IMR-90 (cell line): Measurements from ENCODE around the gene SUV39H2. TPM values are rescaled to one million over a fixed set of nuclear protein-coding genes. Genes with fewer than 3 reads are reported as not detected.
A peak's percentile ranks its signal among the peaks of the same experiment; 100 is the strongest.

Experiments used
- ATAC-seq: fragments of 200-7000 bp; cut with Tn5 transposase; 2 replicates; pipeline ENCODE4 v1.9.1; 2020; ENCODE audit warnings: low read depth, mild to moderate bottlenecking, moderate library complexity
- BruUV-seq: library from RNA; stranded (reverse); fragments of 400-500 nt; replicated peaks from 2 replicates; lab custom pipeline; 2021; lab: Mats Ljungman, UMichigan
- CTCF ChIA-PET: fragments of 300-600 bp; formaldehyde crosslinking; extraction: SDS; loops from one replicate; lab custom pipeline; 2021; ENCODE audit warnings: antibody characterized with exemption; lab: Yijun Ruan, JAX
- POLR2A ChIA-PET: fragments of 300-600 bp; sonication (Branson Sonifier 250); formaldehyde crosslinking; loops from one replicate; lab custom pipeline; 2022; ENCODE audit warnings: antibody characterized with exemption; ENCODE audit not compliant: unreplicated experiment; lab: Charles Lee
- DNase-seq: peaks from one replicate; pipeline ENCODE4 v3.0.0; 2013
- H2AFZ ChIP-seq: replicated peaks from 2 replicates; pipeline ENCODE3; 2013; ENCODE audit warnings: low read length, mild to moderate bottlenecking; ENCODE audit not compliant: poor library complexity
- H2AK5ac ChIP-seq: 2 replicates; pipeline ENCODE4 v1.6.1; 2013; ENCODE audit warnings: low read depth, low read length, inconsistent platforms
- H2AK9ac ChIP-seq: replicated peaks from 2 replicates; pipeline ENCODE3; 2013; ENCODE audit warnings: mild to moderate bottlenecking, low read depth, low read length, moderate library complexity; ENCODE audit not compliant: poor library complexity
- H2BK120ac ChIP-seq: 2 replicates; pipeline ENCODE4 v1.6.1; 2013; ENCODE audit warnings: low read depth, low read length, inconsistent platforms
- H2BK15ac ChIP-seq: 3 replicates; pipeline ENCODE4 v1.6.1; 2013; ENCODE audit warnings: low read depth, low read length, inconsistent platforms
- H2BK20ac ChIP-seq: 2 replicates; pipeline ENCODE4 v1.6.1; 2013; ENCODE audit warnings: low read depth, mild to moderate bottlenecking, inconsistent platforms, low read length, moderate library complexity
- H2BK5ac ChIP-seq: 2 replicates; pipeline ENCODE4 v1.6.1; 2013; ENCODE audit warnings: mild to moderate bottlenecking, low read depth, low read length, inconsistent platforms; ENCODE audit not compliant: poor library complexity, severe bottlenecking
- H3K14ac ChIP-seq: replicated peaks from 2 replicates; pipeline ENCODE4 v1.6.1; 2013; ENCODE audit warnings: low read depth, low read length, inconsistent platforms
- H3K18ac ChIP-seq: 2 replicates; pipeline ENCODE4 v1.6.1; 2013; ENCODE audit warnings: low read depth, low read length, control low read depth
- H3K23ac ChIP-seq: 2 replicates; pipeline ENCODE4 v1.6.1; 2013; ENCODE audit warnings: low read depth, low read length, inconsistent platforms
- H3K27ac ChIP-seq: 2 replicates; pipeline ENCODE4 v1.5.1; 2013; ENCODE audit warnings: mild to moderate bottlenecking, control low read depth, low read length; ENCODE audit not compliant: insufficient read depth
- H3K27me3 ChIP-seq: 2 replicates; pipeline ENCODE4 v1.6.1; 2013; ENCODE audit warnings: low read length; ENCODE audit not compliant: control insufficient read depth, insufficient read depth
- H3K36me3 ChIP-seq: 2 replicates; pipeline ENCODE4 v1.6.1; 2013; ENCODE audit warnings: low read length, mixed read lengths; ENCODE audit not compliant: control insufficient read depth, insufficient read depth
- H3K4ac ChIP-seq: 2 replicates; pipeline ENCODE4 v1.6.1; 2013; ENCODE audit warnings: low read depth, low read length, inconsistent platforms
- H3K4me1 ChIP-seq: 2 replicates; pipeline ENCODE4 v1.6.1; 2013; ENCODE audit warnings: low read length, mixed read lengths; ENCODE audit not compliant: control insufficient read depth, insufficient read depth
- H3K4me2 ChIP-seq: 2 replicates; pipeline ENCODE4 v1.6.1; 2013; ENCODE audit warnings: low read depth, mild to moderate bottlenecking, control low read depth, low read length, moderate library complexity
- H3K4me3 ChIP-seq: 2 replicates; pipeline ENCODE4 v1.5.1; 2013; ENCODE audit warnings: low read depth, mild to moderate bottlenecking, control low read depth, low read length, moderate library complexity; ENCODE audit not compliant: insufficient read depth
- H3K56ac ChIP-seq: 2 replicates; pipeline ENCODE4 v1.6.1; 2013; ENCODE audit warnings: low read length, inconsistent platforms; ENCODE audit not compliant: insufficient read depth; ENCODE audit errors: extremely low read depth
- H3K79me1 ChIP-seq, 2 experiments: 2 replicates each; pipeline ENCODE4 v1.6.1; 2013; ENCODE audit warnings: low read length in 2 of 2, inconsistent platforms in 1 of 2, low read depth in 1 of 2
- H3K9ac ChIP-seq: 2 replicates; pipeline ENCODE4 v1.6.1; 2013; ENCODE audit warnings: low read depth, low read length, control low read depth
- H3K9me1 ChIP-seq: 2 replicates; pipeline ENCODE4 v1.6.1; 2013; ENCODE audit warnings: low read length, inconsistent platforms; ENCODE audit not compliant: insufficient read depth
- H3K9me3 ChIP-seq: 2 replicates; pipeline ENCODE4 v1.6.1; 2013; ENCODE audit warnings: low read length; ENCODE audit not compliant: control insufficient read depth, insufficient read depth
- H4K20me1 ChIP-seq: 2 replicates; pipeline ENCODE4 v1.6.1; 2013; ENCODE audit warnings: low read length, inconsistent platforms; ENCODE audit not compliant: insufficient read depth
- H4K5ac ChIP-seq: 2 replicates; pipeline ENCODE4 v1.6.1; 2013; ENCODE audit warnings: mild to moderate bottlenecking, low read depth, low read length, control low read depth
- H4K8ac ChIP-seq, 2 experiments: 2 replicates each; pipeline ENCODE4 v1.6.1; 2013; ENCODE audit warnings: low read depth in 2 of 2, low read length in 2 of 2, control low read depth in 1 of 2, inconsistent platforms in 1 of 2
- H4K91ac ChIP-seq: 2 replicates; pipeline ENCODE4 v1.6.1; 2013; ENCODE audit warnings: low read depth, low read length, inconsistent platforms; ENCODE audit not compliant: insufficient read depth
- BHLHE40 ChIP-seq: fragments of 150-350 bp; IDR thresholded peaks from 2 replicates; pipeline ENCODE4 v1.6.1; 2016; ENCODE audit warnings: mild to moderate bottlenecking, low read depth, low read length
- CEBPB ChIP-seq: IDR thresholded peaks from 2 replicates; pipeline ENCODE4 v1.6.1; 2012; ENCODE audit warnings: low read depth, low read length, improper control_type of control experiment
- CHD1 ChIP-seq: IDR thresholded peaks from 2 replicates; pipeline ENCODE4 v1.6.1; 2012; ENCODE audit warnings: low read depth, low read length, improper control_type of control experiment
- CTCF ChIP-seq: conservative IDR thresholded peaks from 2 replicates; pipeline ENCODE4 v1.5.1; 2012; ENCODE audit warnings: mild to moderate bottlenecking, low read depth, low read length, improper control_type of control experiment
- ELK1 ChIP-seq: fragments of 150-350 bp; IDR thresholded peaks from 2 replicates; pipeline ENCODE4 v1.6.1; 2016; ENCODE audit warnings: low read depth, mild to moderate bottlenecking, low read length, moderate library complexity, borderline replicate concordance
- FOS ChIP-seq: fragments of 150-350 bp; IDR thresholded peaks from 2 replicates; pipeline ENCODE4 v1.6.1; 2016; ENCODE audit warnings: low read depth, low read length
- MAFK ChIP-seq: IDR thresholded peaks from 2 replicates; pipeline ENCODE4 v1.6.1; 2012; ENCODE audit warnings: low read depth, low read length, improper control_type of control experiment
- MAZ ChIP-seq: IDR thresholded peaks from 2 replicates; pipeline ENCODE4 v1.6.1; 2012; ENCODE audit warnings: low read depth, mild to moderate bottlenecking, low read length, improper control_type of control experiment, moderate library complexity, borderline replicate concordance
- MXI1 ChIP-seq: IDR thresholded peaks from 2 replicates; pipeline ENCODE4 v1.6.1; 2012; ENCODE audit warnings: low read depth, mild to moderate bottlenecking, low read length, moderate library complexity, borderline replicate concordance
- POLR2A ChIP-seq: IDR thresholded peaks from 2 replicates; pipeline ENCODE4 v1.6.1; 2012; ENCODE audit warnings: mild to moderate bottlenecking, low read depth, low read length
- RAD21 ChIP-seq: IDR thresholded peaks from 2 replicates; pipeline ENCODE4 v1.6.1; 2012; ENCODE audit warnings: low read length, improper control_type of control experiment
- RCOR1 ChIP-seq: IDR thresholded peaks from 2 replicates; pipeline ENCODE4 v1.6.1; 2012; ENCODE audit warnings: mild to moderate bottlenecking, low read length, improper control_type of control experiment; ENCODE audit not compliant: insufficient replicate concordance
- RFX5 ChIP-seq: IDR thresholded peaks from 2 replicates; pipeline ENCODE4 v1.8.0; 2012; ENCODE audit warnings: low read depth, mild to moderate bottlenecking, low read length, moderate library complexity
- SMC3 ChIP-seq: fragments of 150-350 bp; IDR thresholded peaks from 2 replicates; pipeline ENCODE4 v1.6.1; 2016; ENCODE audit warnings: low read depth, mild to moderate bottlenecking, antibody characterized with exemption, low read length, moderate library complexity
- USF2 ChIP-seq: fragments of 150-350 bp; IDR thresholded peaks from 2 replicates; pipeline ENCODE4 v1.6.1; 2017; ENCODE audit warnings: mild to moderate bottlenecking, antibody characterized with exemption, low read length, low read depth
- WGBS, 2 experiments: methylation state at CpG; one replicate each; pipeline versions ENCODE4 v1.1.5 to v1.1.7; 2013; ENCODE audit warnings: missing lambda C conversion rate in 2 of 2; ENCODE audit not compliant: insufficient read length in 1 of 2; ENCODE audit errors: extremely low coverage in 2 of 2; 5-methylcytosine and 5-hydroxymethylcytosine counted together
- dilution Hi-C: fragments of 300-500 bp; cut with HindIII; formaldehyde crosslinking; loops from one replicate; pipeline ENCODE4 v1.14.3; 2018; ENCODE audit warnings: low sequenced_read_pairs; ENCODE audit not compliant: unreplicated experiment
- in situ Hi-C: fragments of 300-500 bp; cut with MboI; formaldehyde crosslinking; loops from 3 replicates; pipeline ENCODE4 v1.14.3; 2019; ENCODE audit warnings: low sequenced_read_pairs, inconsistent platforms, mixed read lengths
- intact Hi-C: fragments of 100-400 bp; cut with micrococcal nuclease; formaldehyde crosslinking; loops from 2 replicates; pipeline ENCODE4 v1.10.0; 2022
- polyA plus RNA-seq, 3 experiments: library from polyadenylated mRNA; depleted of rRNA; stranded (reverse); fragments of >200 nt; gene quantifications; 2 replicates each; pipeline ENCODE4 v1.2.3, GENCODE V29; 2012; ENCODE audit warnings: low replicate concordance in 1 of 3
- total RNA-seq: library from RNA; depleted of rRNA; stranded (reverse); fragments of >200 nt; gene quantifications from 2 replicates; pipeline ENCODE4 v1.2.3, GENCODE V29; 2012

The SUV39H2 gene
- total and polyA plus RNA-seq, 2 of the 4 experiments (the other 2 are of a cell fraction) = 5.3 to 14.5 TPM

- H3K36me3 ChIP-seq = no peaks in the 10 kb centered on the region; the same call in 1 of the 2 replicates
- H3K4ac ChIP-seq = peak overlapping the region; percentile 10
- H3K56ac ChIP-seq = peak overlapping the region; percentile 53; the same call in 1 of the 2 replicates
- peak overlapping the region; percentile 90 for H3K4me2 ChIP-seq
- no peak overlapping the region for H3K18ac ChIP-seq
- ATAC-seq (no peak), DNase-seq (peak; percentile 16)
- H2BK5ac ChIP-seq = no peak overlapping the region
- BruUV-seq = no TSS peak
- H2AFZ ChIP-seq = peak overlapping the region; percentile 99
- ChIA-PET CTCF (interaction anchor here (0.7 to 0.9 kb wide), 2 partner anchors 153 to 851 kb away, joined by 3 to 6 read pairs; no protein-coding TSS in a partner anchor), POLR2A (interaction anchor here (0.5 to 0.7 kb wide), 2 partner anchors 150 to 445 kb away, joined by 3 read pairs; no protein-coding TSS in a partner anchor)
- H2BK20ac ChIP-seq = no peak overlapping the region
- no peak overlapping the region for H2BK15ac ChIP-seq
- dilution Hi-C loops (no loop called here), intact Hi-C loops (loop anchor here (1.0 kb wide), 1 partner anchor 153 kb away; no protein-coding TSS in a partner anchor), in situ Hi-C loops (no loop called here)
- H3K14ac ChIP-seq = peak overlapping the region; percentile 68
- no peaks in the 10 kb centered on the region for H3K4me1 ChIP-seq
- H3K27me3 ChIP-seq = no peaks in the 10 kb centered on the region
- peak overlapping the region; percentile 6; the same call in 1 of the 2 replicates for H2AK5ac ChIP-seq
- no peaks in the 10 kb centered on the region for H4K20me1 ChIP-seq
- peaks cover 35 to 58% of the 10 kb centered on the region in 2 experiments for H3K79me1 ChIP-seq
- no peak overlapping the region for H2AK9ac ChIP-seq
- H3K9ac ChIP-seq = peak overlapping the region; percentile 56
- H3K9me3 ChIP-seq = no peaks in the 10 kb centered on the region
- peak overlapping the region; percentile 42 for H3K27ac ChIP-seq
- peak overlapping the region; percentile 33; the same call in 1 of the 2 replicates for H4K5ac ChIP-seq
- no CpG with 5 or more reads among the region's 10 CpGs for WGBS, 2 experiments
- peak overlapping the region; percentile 61 for H3K23ac ChIP-seq
- peaks cover 8% of the 10 kb centered on the region; the same call in 1 of the 2 replicates for H3K9me1 ChIP-seq
- H4K8ac ChIP-seq = peak overlapping the region; percentile 12 to 70; a peak in 2 of 4 replicates
- peak overlapping the region; percentile 6; the same call in 1 of the 2 replicates for H4K91ac ChIP-seq
- H2BK120ac ChIP-seq = no peak overlapping the region
- H3K4me3 ChIP-seq = peak overlapping the region; percentile 51
- TF ChIP-seq RFX5 (no peak), RAD21 (no peak), MAFK (no peak), POLR2A (no peak), SMC3 (no peak), MXI1 (no peak), CEBPB (no peak), BHLHE40 (no peak), ELK1 (no peak), RCOR1 (no peak), MAZ (no peak), USF2 (no peak), FOS (no peak), CHD1 (no peak), CTCF (no peak)
Measured at GRCh38 chr10:14952851-14953423, 74.3 kb downstream of the SUV39H2 start.
